Measurements from ENCODE around the gene PKN2.
A peak's percentile ranks its signal among the peaks of the same experiment; 100 is the strongest.

PKN2 gene

DNA sequence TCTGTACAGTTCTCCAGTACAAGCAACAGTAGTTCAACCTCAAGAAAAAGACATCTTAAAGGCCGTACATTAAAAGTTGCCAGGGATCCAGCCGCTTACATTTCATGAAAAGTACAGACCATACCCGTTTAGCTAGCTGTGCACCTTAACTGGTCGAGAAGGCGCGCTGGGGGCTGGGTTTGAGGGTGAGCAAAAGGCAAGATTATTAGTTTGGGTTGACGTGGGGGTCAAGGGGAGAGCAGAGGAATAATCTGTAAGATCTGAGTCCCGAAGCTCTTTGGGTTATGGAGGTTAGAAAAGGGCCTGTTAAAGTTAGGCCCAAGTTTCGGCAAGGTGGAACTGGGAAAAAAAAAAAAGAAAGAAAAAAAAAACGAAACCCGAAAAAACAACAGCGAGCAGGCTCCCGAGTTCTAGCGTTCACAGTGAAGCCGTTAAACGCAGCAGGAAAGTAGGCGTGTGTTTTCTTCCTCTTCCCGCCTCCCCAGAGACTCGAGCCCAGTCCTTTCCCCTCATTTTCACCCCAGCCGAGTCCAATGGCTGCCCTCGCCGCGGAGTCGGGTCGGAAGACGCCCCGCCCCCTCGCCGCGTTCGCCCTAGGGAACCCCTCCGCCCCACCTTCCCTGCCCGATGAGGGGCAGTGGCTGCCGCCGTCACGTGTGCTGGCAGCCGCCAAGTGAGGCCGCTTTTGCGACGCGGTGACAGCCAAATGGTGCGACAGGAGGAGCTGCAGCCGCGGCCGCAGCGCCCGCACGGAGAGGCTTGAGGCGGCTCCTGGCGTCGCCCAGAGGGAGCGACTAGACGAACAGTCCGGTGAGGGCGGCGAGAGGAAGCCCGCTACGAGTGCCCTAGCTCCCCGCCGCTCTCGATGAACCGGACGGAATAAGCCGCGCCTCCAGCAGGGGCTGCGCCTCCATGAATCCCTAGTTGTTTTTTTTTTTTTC, at the start of gene PKN2:
TSS of gene PKN2 (plus strand) at position 733 of the 941 bp plus-strand sequence. CDS start 308 bp downstream, outside the sequence.
- DNase-seq: peak; percentile 97

DNA sequence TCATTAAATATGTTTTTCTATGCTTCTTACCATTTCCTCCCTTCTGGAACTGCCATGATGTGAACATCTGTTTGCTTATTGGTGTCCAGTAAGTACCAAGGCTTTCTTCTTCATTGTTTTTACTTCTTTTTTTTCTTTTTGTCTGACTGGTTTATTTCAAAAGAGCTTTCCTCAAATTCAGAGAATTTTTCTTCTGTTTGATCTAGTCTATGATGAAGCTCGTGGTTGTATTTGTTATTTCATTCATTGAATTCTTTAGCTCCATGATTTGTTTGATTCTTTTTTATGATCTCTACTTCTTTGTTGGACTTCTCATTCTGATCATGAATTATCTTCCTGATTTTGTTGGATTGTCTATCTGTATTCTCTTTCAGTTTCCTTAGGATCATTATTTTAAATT, 49.5 kb upstream of the PKN2 start:
- DNase-seq: no peak

DNA sequence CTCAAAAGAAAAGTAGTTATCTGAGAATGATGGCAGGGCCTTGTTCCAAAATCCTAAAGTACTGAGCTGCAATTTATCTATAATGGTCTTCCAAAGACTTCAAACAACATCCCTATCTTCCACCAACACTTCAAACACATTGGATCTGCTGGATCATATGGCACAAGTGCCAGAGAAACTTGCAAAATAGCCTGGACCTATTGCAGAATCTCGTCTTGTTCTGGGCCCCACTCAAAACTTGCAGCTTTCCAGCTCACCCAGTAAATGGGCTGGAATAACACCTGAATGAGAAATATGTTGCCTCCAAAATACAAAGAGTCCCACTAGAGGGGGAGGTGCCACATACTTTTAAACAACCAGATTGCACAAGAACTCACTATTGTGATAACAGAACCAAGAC, 44.0 kb upstream of the PKN2 start:
- no peak for DNase-seq

DNA sequence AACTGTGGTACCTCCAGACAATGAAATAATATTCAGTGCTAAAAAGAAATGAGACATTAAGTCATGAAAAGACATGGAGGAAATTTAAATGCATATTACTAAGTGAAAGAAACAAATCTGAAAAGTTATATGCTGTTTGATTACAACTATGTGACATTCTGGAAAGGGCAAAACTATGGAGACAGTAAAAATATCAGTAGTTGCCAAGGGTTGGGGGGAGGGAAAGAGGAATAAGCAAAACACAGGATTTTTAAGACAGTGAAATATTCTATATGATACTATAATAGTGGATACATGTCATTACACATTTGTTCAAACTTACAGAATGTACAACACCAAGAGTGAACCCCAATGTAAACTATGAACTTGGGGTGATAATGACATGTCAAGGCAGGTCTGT, 38.2 kb upstream of the PKN2 start:
- no peak for DNase-seq

DNA sequence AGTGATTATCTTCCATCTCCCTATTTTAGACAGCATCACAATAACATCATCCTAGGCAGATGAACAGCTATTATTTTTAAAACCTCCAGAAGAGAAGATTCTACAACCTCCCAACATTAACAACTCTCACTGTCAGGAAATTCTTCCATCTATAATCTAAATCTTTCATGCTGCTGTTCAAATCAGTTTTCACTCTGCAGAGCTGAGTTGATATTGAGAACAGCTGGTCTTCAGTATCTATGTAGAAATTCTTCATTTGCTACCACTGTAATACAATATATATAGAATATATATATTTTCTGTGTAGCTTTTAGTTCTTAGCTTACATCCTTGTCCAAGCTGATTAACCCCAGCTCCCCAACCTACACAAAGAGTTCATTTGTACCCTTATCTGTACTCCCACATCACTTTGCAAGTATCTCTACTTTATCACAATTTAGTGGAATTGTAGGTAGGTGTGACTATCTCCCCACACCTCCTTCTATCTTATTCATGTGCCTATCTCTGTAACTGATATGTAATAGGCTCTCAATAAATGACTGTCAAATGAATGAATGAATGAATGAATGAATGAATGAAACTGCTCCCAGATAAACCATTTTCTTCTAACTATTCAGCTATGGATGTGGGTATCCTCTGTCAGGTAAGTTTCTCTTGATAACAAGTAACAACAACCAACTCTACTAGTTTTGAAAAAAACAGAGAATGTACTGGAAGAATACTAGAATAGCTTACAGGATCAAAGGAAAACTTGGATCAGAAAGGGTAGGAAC, 37.4 kb upstream of the PKN2 start:
- no peak for DNase-seq

DNA sequence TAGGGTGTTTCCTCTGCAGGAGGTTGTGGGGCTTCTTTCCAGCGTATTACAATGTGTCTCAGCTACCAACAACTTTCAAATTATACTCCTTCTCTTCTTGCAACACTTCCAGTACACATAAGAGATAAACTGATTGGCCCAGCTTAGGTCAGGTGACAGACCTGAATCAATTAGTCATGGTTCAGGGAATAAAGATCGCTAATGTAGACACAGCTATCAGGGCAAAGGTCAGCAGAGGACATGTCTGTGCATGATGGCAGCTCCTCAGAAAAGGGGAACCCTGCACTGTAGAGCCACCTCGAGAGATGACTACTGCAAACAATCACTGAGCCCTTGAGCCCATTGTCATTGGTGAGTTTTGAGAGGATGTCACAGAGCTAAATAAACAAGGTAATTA, 36.8 kb upstream of the PKN2 start:
- no peak for DNase-seq

DNA sequence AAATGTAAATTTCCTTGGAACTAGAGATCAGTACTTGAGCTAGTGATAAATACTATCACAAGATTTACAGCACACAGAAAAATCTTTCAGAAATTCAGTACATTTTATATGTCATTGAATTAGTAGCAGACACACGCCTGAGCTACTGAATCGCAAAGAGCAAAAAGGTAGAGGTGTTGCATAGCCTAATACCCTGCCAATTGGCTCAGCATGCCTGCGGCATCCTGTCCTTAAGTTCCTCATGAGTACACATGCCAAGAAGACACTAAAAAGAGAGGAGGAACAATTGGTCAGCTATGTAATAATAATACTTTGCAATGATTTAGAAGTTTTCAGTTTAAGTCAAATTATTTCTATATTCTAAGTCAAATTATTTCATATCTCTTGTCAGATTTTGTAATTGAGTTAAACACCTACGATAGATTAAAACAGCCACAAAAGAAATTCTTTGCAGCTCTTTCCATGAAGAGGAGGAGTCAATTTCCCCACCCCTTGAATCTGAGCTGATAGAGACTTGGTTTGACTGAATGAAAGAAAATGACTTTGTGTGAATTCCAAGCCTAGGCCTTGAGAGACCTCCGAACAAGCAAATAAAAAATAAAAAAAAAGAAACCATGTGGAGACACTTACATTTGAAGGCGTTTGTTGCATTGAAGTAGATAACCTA, 36.2 kb upstream of the PKN2 start:
- DNase-seq: no peak

DNA sequence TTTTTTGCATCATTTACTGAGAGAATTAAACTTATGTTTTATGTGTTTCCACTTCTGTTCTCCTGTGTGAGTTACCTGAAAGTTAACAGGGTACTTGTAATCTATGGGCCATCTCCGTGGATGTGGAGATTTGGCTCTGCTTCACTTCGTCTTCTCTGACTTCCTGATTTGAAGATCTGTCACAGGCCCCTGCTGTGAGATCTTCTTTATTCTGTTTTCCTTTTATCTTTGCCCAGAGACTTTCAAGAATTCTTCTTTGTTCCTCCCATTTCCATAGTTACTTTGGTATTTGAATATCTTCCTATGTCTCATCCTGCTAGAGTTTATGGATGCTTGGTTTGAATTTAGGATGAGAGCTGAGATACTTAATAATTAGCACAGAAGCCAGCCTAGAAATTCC, 35.4 kb upstream of the PKN2 start:
- DNase-seq: no peak

DNA sequence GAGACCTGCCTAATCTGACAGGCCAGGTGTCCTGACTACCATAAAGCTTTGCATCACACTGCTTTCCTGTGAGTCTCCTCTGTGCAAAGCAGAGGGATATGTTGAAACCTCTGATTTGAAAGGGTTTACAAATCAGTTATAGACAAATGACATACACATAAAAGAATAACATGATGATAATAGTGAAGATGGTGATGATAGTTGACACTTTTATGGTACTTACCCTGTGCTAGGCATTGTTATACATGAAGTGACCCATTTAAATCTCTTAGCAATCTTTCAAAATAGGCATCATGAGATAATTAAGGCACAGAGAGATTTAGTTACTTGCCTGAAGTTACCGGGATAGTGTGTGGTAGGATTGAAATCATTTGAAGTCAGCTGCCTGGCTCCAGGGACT, 34.1 kb upstream of the PKN2 start:
- DNase-seq: no peak

DNA sequence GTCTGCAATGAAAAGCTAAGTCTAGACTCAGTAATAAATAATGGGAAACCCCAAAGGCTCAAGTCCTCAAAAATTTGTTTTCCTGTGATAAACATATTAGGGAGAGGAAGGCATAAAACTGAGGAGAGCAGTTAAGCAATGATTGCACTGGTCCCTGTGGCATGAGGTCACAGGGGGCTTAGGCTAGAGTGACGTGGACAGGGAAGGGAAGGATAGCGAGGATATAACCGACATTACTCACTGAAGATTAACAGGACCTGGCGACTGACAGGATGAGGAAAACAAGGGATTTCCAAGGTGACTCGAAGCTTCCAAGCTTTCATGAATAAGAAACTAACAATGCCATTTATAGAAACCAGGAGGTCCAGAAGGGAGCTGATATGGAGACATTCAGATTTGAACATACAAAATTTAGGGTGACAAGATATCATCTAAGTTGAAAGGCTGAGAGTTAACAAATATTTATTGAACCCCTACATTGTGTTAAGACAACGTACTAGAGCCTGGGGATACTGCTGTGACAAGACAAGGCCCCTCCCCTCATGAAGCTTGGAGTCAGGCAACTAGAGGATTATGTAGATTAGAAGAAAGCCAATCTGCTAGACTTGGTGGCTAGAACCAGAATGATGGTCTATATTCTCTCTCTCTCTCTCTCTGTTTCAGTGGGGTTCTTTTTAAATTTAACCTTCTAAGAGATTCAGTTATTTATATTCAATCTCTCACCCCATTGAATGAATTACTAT, 33.2 kb upstream of the PKN2 start:
- no peak for DNase-seq

DNA sequence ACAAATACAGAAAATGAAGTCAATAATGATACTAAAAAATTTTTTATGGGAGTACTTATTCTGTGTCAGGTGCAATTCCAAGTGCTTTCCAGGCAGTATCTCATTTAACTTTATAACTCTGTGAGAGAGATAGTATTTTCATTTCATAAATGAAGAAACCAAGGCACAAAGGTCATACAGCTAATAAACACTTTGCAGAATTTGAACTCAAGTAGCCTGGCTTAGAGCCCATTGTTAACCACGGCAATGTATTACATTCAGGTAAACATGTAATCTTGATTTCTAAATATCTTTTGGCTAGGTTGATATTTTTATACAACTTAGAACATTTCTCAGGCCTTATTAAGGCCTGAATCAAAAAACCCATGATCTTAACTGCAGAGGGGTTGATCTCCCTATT, 28.9 kb upstream of the PKN2 start:
- DNase-seq: no peak

DNA sequence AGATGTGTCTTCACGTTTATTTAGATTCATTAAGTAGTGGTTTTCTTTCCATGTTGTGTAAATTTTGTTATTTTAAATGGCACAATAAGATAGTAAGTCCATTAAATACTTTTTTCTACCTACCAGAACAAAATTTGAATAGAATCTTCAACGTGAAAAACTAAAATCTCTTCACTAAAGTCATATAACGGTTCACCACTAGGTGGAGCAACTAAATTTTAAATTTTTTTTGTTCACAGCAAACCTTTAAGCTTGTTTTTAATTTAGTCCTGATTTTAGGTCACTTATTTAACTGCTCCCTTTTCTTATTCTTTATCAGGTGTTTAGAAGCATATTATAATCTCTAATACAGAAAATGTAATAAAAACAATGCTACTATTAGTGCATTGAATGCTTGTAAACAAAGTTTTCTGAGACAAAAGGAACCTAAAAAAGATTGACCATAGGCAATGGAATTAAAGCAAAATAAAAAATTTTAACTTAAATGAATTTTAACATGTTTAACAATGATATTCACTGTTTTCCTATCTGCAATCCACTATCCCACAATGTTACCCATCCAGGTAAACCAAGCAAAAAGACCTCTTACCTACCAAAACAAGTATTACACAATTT, 28.3 kb upstream of the PKN2 start:
- no peak for DNase-seq

DNA sequence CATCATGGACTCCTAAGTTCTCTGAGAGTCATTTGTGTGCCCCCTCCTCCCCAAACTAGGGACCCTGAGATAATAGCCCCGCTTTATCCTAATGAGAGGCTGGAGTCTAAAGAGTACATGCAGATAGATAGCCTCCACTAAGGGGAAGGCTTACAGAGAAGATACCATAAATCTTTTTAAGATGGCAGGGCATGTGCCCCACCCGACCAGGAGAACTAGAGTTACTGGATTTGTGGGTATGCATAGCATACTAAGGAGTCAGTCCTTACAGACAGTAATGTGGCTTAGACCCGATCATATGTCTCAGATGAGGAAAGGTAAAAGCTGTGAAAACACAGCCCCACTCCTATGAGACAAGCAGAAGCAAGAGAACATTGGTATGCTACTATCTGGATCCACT, 25.7 kb upstream of the PKN2 start:
- DNase-seq: no peak

DNA sequence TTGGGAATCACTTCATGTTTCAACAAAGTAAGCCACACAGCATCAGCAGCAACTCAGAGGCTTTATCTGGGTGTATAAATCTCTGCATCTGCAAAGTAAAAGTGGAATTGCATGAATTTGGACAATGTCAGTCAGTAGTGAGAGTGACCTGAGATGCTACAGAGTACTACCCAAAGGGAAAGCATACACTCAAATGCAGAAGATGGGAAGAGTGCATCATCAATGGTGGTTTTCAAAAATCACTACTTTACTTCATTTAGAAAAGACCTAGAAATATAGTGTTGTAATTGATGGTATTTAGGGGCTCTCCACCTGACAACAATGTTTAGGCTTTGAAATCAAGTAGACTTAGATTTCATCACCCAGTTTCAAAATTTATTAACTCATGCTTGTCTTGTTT, 24.5 kb upstream of the PKN2 start:
- no peak for DNase-seq

DNA sequence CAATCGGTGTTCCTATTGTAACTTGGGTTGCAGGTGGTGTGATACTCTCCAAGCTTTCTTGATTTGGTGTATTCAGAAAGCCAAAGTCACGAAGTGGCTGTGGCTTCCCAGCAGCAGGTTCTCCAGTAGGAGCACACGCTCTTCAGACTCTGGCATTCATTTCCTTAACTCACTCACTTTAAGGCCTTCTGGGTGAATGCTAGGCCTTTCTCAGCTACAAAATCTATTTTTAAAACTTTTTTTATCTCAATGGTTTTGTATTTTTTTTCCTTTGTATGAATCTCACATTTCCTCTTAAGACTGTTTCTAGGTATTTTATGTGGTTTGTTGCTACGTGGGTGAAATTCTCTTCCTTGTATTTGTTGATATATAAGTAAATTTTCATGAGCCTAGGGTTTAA, 22.9 kb upstream of the PKN2 start:
- no peak for DNase-seq

DNA sequence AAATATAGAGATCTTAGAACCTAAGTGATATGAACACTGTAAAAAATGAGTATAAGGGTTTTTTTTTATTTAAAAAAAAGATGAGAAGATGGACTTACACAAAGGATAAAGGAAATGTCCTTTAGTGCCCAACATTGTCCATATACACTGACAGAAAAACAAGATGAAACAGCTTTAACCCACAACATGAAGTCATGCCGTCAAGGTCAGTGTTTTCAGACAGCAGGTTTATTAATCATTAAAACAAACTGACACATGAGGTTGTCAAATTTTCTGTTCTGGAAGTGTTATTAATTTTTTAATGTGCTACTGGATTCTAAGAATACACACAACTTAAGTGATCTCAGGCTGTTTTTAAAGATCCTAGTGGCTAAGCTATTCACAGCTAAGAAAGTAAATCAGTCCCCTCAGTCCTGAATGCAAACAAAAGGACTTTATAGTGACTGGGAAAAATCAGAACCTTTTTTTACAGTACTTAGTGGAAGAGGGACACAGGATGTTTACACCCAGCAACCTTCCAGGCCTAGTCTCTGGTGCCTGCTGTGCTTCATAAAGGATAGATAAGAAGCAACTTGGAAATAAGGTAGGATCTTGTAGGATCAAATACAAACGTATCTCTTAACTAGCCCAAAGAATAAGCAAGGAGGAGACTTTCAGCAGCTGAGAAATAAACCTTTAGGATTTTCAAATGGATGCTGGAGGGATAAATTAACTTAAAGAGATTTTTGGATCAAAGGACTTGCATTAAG, 21.9 kb upstream of the PKN2 start:
- no peak for DNase-seq

DNA sequence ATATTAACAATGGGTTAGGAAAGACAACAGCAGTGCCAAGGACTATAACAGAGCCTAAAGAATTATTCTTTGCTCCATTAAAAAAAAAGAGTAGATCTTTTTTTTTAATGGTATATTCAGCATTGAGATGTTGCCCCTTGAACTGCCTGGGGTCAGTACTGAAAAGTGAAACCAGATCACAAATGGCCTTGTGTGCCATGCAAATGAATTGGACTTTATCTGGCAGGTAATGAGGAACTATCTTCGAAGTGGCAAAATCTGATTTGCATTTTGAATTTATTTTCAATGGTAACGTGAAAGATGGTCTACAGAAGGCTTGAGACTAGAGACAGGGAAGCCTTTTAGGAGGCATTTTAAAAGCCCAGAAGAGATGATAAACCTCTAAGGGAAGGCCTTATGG, 21.4 kb upstream of the PKN2 start:
- DNase-seq: no peak

DNA sequence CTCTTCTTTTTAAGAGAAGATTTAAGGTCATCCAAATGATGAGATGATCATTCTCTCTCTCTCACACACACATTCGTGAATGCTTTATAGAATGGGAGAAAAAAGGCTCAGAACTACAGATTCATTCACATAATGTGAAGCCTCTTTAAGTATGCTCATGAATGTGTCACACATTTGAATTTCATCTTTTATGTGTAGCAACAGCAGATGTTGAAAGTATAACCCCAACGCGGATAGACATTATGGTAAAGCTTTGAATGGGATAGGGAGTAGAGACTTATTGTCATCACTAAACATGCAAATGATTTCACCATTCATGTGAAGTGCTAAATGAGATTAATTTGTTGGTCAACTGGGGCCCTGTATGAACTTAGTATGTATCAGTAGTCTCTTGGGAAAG, 15.7 kb upstream of the PKN2 start:
- no peak for DNase-seq

DNA sequence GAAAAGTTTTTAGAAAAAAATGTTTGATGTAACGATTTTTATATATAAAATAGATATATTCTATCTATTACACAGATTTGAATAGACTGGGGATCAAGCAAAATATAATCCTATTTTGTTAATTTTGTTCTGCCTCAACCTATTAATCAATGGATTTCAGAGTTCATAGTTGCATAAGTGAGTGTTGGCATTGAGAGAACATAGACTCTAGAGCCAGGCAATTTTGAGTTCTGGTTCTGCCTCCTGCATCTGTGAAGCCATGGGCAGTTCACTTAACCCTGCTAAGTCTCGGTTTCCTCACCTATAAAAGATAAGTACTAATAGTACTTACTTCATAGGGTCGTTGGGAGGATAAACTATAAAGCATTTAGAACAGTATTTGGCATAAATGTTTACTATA, 13.6 kb upstream of the PKN2 start:
- no peak for DNase-seq

DNA sequence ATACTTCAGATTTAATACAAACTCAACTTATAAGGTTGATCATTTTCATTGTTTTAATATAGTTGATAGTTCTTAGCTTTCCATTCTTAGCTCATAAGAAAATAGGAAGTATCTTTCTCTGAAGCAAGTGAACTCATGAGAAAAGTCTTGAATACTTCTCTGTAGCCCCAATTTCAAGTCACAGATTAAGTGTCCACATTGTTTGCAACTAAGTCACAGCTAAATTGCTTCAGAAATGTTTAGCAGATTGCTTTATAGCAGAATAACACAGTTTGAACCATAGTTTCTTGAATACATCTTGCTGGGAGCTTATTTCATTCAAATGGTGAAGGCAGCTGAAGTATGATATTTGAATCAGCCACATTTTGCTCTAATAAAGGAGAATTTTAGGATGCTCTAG, 10.6 kb upstream of the PKN2 start:
- no peak for DNase-seq

DNA sequence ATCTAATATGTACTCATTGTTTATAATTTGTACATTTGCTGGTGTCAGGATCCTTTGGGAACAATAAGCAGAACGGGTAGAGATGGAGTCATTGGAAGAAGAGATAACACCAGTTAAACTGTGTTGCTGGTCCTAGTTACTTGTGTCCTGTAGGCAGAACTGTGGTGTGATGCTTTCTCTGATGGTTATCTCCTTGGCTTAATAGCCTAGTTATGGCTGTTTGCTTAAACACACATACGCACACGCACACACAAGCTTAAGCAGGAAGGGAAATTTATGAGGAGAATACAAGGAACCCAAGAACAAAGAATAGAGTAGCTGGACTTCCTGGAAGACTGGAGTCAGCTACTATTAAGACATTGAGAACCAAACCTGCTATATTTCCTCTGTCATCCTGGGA, 5.7 kb upstream of the PKN2 start:
- no peak for DNase-seq

DNA sequence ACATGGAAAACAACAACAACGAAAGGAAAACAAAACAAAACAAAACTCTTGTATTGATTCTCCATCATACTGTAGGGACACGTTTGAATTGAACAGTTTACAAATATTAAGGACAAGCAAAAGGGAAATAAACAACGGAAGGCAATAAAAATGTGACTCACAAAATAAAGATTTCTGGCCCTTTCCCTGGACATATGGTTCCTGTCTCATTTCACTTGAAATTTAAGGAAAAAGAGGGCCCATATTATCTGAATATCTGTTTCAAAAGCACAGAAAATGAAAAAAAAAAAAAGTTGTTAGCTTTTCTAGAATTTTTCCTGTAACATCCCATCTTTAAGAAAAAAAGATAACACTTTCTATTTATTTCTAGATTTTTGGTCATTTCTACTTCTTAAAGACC, 3.6 kb upstream of the PKN2 start:
- no peak for DNase-seq
